Esophagus muscularis mucosa (tissue), 4 donors: ENCODE data around the gene TREML4. TPM values are rescaled to one million over a fixed set of nuclear protein-coding genes. Genes with fewer than 3 reads are reported as not detected.

ENCODE experiments used
- DNase-seq: peaks from one replicate; pipeline ENCODE4 v3.0.0-alpha.2; 2017; ENCODE audit errors: extremely low spot score
- H3K27ac ChIP-seq, 4 donors: fragments of 200-600 bp; sonication (generic); replicated peaks in 1 of 4; 1 replicate in 3 of 4; 2 replicates in 1 of 4; pipeline ENCODE4 v1.5.1; 2016 to 2019; ENCODE audit warnings: mild to moderate bottlenecking in 1 of 4
- H3K27me3 ChIP-seq, 4 donors: fragments of 200-600 bp; sonication (generic); one replicate each; pipeline versions ENCODE4 v1.5.1 to v1.6.0; 2016 to 2019
- H3K36me3 ChIP-seq, 4 donors: fragments of 200-600 bp; sonication (generic); one replicate each; pipeline ENCODE4 v1.5.1; 2016 to 2019
- H3K4me1 ChIP-seq, 4 donors: fragments of 200-600 bp; sonication (generic); one replicate each; pipeline ENCODE4 v1.5.1; 2016 to 2019
- H3K4me3 ChIP-seq, 4 donors: fragments of 200-600 bp; sonication (generic); 1 replicate in 2 of 4; 2 replicates in 2 of 4; pipeline ENCODE4 v1.5.1; 2016 to 2019; ENCODE audit warnings: mild to moderate bottlenecking in 4 of 4, moderate library complexity in 1 of 4
- H3K9me3 ChIP-seq, 4 donors: fragments of 200-600 bp; sonication (generic); 1 replicate in 3 of 4; 2 replicates in 1 of 4; pipeline ENCODE4 v1.5.1; 2016 to 2019
- EP300 ChIP-seq: sonication (generic); formaldehyde crosslinking; IDR thresholded peaks from one replicate; pipeline ENCODE4 v1.6.1; 2017; ENCODE audit warnings: antibody characterized with exemption
- POLR2A ChIP-seq: fragments of 450-650 bp; IDR thresholded peaks from one replicate; pipeline ENCODE4 v1.6.1; 2017; ENCODE audit warnings: antibody characterized with exemption, moderate library complexity, mild to moderate bottlenecking, low read depth
- POLR2AphosphoS5 ChIP-seq, 2 donors: sonication (generic); formaldehyde crosslinking; IDR thresholded peaks; one replicate each; pipeline ENCODE4 v1.6.1; 2017; ENCODE audit warnings: antibody characterized with exemption in 2 of 2
- WGBS: methylation state at CpG from one replicate; pipeline ENCODE4 v1.1.5; 2018; 5-methylcytosine and 5-hydroxymethylcytosine counted together
- intact Hi-C: fragments of 100-400 bp; cut with DNase I; formaldehyde crosslinking; loops from one replicate; pipeline ENCODE4 v1.15.1; 2023
- small RNA-seq, 3 donors: library from RNA; depleted of rRNA; stranded (forward); fragments of <200 nt; gene quantifications; one replicate each; pipeline ENCODE3, GENCODE V24; 2016
- total RNA-seq, 4 donors: library from RNA; depleted of rRNA; stranded (reverse); fragments of >200 nt; gene quantifications; one replicate each; pipeline versions ENCODE4 v1.1.0 to v1.2.1, GENCODE V29; 2016
- TF ChIP-seq, protein P1 (sequence below), 3 experiments: fragments of 200-600 bp in 2 of 3; fragments of 450-650 bp in 1 of 3; sonication (generic) in 2 of 3; IDR thresholded peaks; one replicate each; pipeline ENCODE4 v1.5.1; 2017 to 2019; ENCODE audit warnings: antibody characterized with exemption in 3 of 3, mild to moderate bottlenecking in 2 of 3, moderate library complexity in 1 of 3

Gene TREML4
- total RNA-seq, 4 donors from 2014 or later: not detected

DNA sequence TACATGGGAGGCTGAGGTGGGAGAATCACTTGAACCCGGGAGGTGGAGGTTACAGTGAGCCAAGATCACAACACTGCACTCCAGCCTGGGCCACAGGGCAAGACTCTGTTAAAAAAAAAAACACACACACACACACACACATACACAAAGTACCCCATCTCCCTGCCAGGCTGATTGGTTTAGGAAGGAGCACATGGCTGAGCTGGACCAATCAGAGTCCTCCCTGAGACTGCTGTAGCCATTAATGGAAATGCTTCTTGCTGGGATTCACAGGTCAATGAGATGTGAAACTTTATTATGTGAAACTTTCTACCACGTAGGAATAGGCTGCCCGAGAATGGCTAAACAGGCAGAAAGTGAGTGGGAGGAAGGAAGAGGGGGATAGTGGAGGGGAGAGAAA lies 55.5 kb downstream of the TREML4 start:
- no peak for TF ChIP-seq EP300
- TF ChIP-seq POLR2AphosphoS5 (IDR thresholded peaks at IDR 0.05): no peak
- TF ChIP-seq, protein P1, sequence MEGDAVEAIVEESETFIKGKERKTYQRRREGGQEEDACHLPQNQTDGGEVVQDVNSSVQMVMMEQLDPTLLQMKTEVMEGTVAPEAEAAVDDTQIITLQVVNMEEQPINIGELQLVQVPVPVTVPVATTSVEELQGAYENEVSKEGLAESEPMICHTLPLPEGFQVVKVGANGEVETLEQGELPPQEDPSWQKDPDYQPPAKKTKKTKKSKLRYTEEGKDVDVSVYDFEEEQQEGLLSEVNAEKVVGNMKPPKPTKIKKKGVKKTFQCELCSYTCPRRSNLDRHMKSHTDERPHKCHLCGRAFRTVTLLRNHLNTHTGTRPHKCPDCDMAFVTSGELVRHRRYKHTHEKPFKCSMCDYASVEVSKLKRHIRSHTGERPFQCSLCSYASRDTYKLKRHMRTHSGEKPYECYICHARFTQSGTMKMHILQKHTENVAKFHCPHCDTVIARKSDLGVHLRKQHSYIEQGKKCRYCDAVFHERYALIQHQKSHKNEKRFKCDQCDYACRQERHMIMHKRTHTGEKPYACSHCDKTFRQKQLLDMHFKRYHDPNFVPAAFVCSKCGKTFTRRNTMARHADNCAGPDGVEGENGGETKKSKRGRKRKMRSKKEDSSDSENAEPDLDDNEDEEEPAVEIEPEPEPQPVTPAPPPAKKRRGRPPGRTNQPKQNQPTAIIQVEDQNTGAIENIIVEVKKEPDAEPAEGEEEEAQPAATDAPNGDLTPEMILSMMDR (IDR thresholded peaks at IDR 0.05): no peak
- TF ChIP-seq POLR2A: no peak
- 74% methylated on average over 3 of the region's 3 CpGs for WGBS
- Histone ChIP-seq H3K4me1 (peaks cover 0 to 7% (median 3%) of the 10 kb centered on the region in 4 donors), H3K4me3 (no peak overlapping the region), H3K36me3 (no peaks in the 10 kb centered on the region), H3K9me3 (no peaks in the 10 kb centered on the region), H3K27ac (no peak overlapping the region), H3K27me3 (peaks cover 0 to 8% (median 0%) of the 10 kb centered on the region in 4 donors)
- intact Hi-C loops: no loop called here
- DNase-seq: peak; percentile 45

DNA sequence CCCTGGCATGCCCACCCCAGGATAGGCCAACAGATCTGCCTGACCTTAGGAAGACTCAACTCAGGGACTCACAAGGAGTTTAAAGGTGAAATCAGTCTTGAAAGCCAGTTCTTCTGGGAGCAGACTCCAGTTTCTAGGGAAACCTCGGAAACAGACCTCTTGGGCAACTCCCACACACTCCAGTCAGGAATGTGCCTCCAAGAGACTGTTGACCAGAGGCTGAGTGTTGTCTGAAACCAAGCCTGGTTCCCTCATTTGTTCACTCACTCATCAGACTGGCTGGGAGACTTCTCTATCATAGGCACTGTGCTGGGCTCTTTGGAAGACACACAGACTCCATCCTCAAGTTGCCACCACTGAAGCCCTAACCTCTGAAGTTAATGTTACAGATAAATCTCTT lies 56.6 kb downstream of the TREML4 start:
- H3K36me3 ChIP-seq: no peaks in the 10 kb centered on the region
- peaks cover 0 to 8% (median 0%) of the 10 kb centered on the region in 4 donors for H3K27me3 ChIP-seq
- DNase-seq: no peak
- H3K9me3 ChIP-seq: no peaks in the 10 kb centered on the region
- intact Hi-C loops: no loop called here
- no CpG with 5 or more reads among the region's 1 CpG for WGBS
- H3K4me3 ChIP-seq: no peak overlapping the region
- peaks cover 0 to 10% (median 0%) of the 10 kb centered on the region in 4 donors for H3K4me1 ChIP-seq
- no peak overlapping the region for H3K27ac ChIP-seq
- TF ChIP-seq, protein P1 (IDR thresholded peaks at IDR 0.05): no peak
- TF ChIP-seq POLR2A (no peak), POLR2AphosphoS5 (IDR thresholded peaks at IDR 0.05) (no peak), EP300 (no peak)

DNA sequence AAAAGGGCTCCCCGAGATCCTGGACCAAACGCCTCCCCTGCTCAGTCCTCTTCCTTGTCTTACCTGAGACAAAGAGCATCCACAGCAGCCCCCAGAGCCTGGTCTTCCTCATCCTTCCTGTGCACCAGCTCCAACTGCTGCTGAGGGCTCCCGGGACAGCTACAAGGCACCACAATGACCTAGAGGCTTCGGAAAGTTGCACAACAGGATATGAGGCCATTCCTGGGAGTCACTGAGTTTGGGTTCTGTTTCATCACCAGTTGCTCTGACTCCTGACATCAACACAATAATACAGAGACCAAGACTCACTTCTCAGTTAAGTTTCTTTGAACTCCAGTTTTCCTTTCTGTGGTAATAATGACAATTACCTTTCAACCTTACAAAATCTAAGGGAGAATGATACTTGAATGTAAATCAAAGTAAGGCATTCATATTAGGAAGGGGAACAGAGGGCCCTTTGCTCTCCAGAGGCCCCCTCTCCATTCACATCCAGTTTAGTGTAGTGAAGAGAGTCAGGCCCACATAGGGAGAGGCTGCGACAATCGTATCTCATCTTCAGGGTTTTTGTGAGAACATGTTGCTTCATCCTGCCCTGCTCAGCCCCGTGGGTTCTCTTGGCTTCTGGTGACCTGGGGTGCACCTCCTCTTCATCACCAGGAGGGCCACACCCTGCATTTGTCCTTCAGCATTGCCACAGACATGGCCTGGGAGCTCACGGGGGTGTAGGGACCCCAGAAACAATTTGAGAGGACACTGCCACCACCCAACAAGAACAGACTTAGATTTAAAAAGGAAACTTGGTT lies 58.6 kb downstream of the TREML4 start, which contains the start of gene TREM1:
TSS of gene TREM1 (minus strand) at position 139 of the 803 bp plus-strand sequence. CDS start at position 112, 27 bp downstream.
- H3K9me3 ChIP-seq: no peaks in the 10 kb centered on the region
- DNase-seq: peak; percentile 89
- H3K4me3 ChIP-seq: no peak within 1 kb of the TSS
- TF ChIP-seq, protein P1 (IDR thresholded peaks at IDR 0.05): no peak
- TF ChIP-seq EP300: no peak
- TF ChIP-seq POLR2A: no peak
- peak; percentile 26 to 41 for TF ChIP-seq POLR2AphosphoS5 (IDR thresholded peaks at IDR 0.05)
- intact Hi-C loops: no loop called here
- H3K27me3 ChIP-seq: peaks cover 0 to 8% (median 0%) of the 10 kb centered on the region in 4 donors
- peaks cover 0 to 10% (median 0%) of the 10 kb centered on the region in 4 donors for H3K4me1 ChIP-seq
- peak within 1 kb of the TSS in 1 of 4 donors; percentile 32 for H3K27ac ChIP-seq
- no peaks in the 10 kb centered on the region for H3K36me3 ChIP-seq
- WGBS: 65% methylated on average over 8 of the region's 8 CpGs

DNA sequence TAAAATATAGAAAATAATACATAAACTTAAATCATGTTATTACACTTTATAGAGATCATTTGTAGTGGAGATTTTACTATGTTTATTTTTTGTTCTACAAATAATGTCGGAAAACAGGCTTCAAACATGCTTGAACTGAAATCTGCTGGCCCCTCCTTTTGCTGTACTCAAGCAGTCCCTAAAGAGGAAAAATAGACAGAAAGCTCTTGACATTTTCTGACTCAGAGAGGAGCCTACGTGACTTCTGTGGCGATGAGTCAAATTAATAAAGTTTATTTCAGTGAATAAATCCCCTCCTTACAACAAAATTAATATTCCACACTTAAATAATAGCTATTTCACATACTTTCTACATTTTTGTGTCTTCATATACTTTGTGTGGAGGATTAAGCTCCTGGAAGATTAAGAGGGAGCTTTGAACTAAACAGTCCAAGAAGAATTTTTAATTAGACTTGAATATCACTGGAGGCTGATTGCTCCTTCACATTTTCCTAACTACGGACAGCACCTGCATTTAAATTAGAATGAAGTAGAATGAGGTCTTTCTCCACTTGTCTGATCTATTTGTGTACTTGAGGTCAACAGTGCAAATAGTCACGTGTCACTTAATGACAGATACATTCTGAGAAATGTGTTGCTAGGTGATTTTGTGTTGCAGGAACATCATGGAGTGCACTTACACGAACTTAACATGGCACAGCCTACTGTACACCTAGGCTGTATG lies 60.0 kb downstream of the TREML4 start:
- intact Hi-C loops: no loop called here
- DNase-seq: peak; percentile 37

More for the DNA sequence above, 60.0 kb downstream of the TREML4 start:
- no peak for TF ChIP-seq EP300
- no peak for TF ChIP-seq POLR2AphosphoS5 (IDR thresholded peaks at IDR 0.05)
- no peak for TF ChIP-seq POLR2A
- TF ChIP-seq, protein P1 (IDR thresholded peaks at IDR 0.05): no peak
- Histone ChIP-seq H3K36me3 (no peaks in the 10 kb centered on the region), H3K4me3 (no peak overlapping the region), H3K27me3 (peaks cover 0 to 8% (median 0%) of the 10 kb centered on the region in 4 donors), H3K4me1 (peaks cover 0 to 10% (median 0%) of the 10 kb centered on the region in 4 donors), H3K27ac (no peak overlapping the region), H3K9me3 (no peaks in the 10 kb centered on the region)
- 49% methylated on average over 6 of the region's 6 CpGs for whole genome bisulfite sequencing

Small RNA genes within 50 kb of the gene (small RNA-seq; reads per million reads assigned to genes)
- gene AL391903.2: 0 reads per million in 3 donors
- 0 reads per million in 3 donors for gene AL391903.3
- gene RNA5SP207: 2.0 to 7.9 (median 3.2) reads per million in 3 donors

Other genes with a start within 250 kb of the TREML4 start
- under 1 TPM; 0.33 to 0.83 (median 0.60) TPM for gene UNC5CL, start 189.1 kb upstream of the TREML4 start, total RNA-seq
- not detected for gene TSPO2, start 185.9 kb upstream of the TREML4 start, total RNA-seq
- 1 to 10 TPM in 1 of 4 donors, under 1 TPM in 2, not detected in 1; 0.50 to 1.0 (median 0.97) TPM for gene APOBEC2, start 175.1 kb upstream of the TREML4 start, total RNA-seq
- 10 to 100 TPM; 11.9 to 19.4 (median 16.5) TPM for gene OARD1, start 156.0 kb upstream of the TREML4 start, total RNA-seq
- 10 to 100 TPM in 3 of 4 donors, 1 to 10 TPM in 1; 9.1 to 11.4 (median 10.5) TPM for gene NFYA, start 155.4 kb upstream of the TREML4 start, total RNA-seq
- gene TREML1, start 74.0 kb upstream of the TREML4 start, total RNA-seq: under 1 TPM in 1 of 4 donors, not detected in 3; 0.32 TPM
- gene TREM2, start 65.2 kb upstream of the TREML4 start, total RNA-seq: 1 to 10 TPM; 1.6 to 1.8 (median 1.6) TPM
- gene TREML2, start 27.2 kb upstream of the TREML4 start, total RNA-seq: under 1 TPM in 1 of 4 donors, not detected in 3; 0.66 TPM
- gene TREM1, start 58.3 kb downstream of the TREML4 start, total RNA-seq: 1 to 10 TPM; 1.1 to 9.3 (median 1.2) TPM
- gene NCR2, start 107.3 kb downstream of the TREML4 start, total RNA-seq: not detected